SK-N-SH (cell line): ENCODE measurements around the gene HUS1B. TPM values are rescaled to one million over a fixed set of nuclear protein-coding genes. Genes with fewer than 3 reads are reported as not detected.

Source experiments
- CTCF ChIA-PET: fragments of 300-600, 350-600 bp; formaldehyde crosslinking; extraction: SDS; loops from one replicate; lab custom pipeline; 2021; lab: Yijun Ruan, JAX
- POLR2A ChIA-PET: fragments of 350-600 bp; sonication (Branson Sonifier 250); formaldehyde crosslinking; extraction: SDS; loops from one replicate; lab custom pipeline; 2020; ENCODE audit warnings: antibody characterized with exemption, inconsistent platforms; lab: Yijun Ruan, JAX
- DNase-seq: peaks from one replicate; pipeline ENCODE4 v3.0.0; 2012
- H2AFZ ChIP-seq: fragments of 200-600 bp; sonication (generic); 2 replicates; pipeline ENCODE4 v1.8.1; 2016; ENCODE audit warnings: antibody characterized with exemption, mild to moderate bottlenecking, low read depth
- H3F3A ChIP-seq: fragments of 200-600 bp; sonication (generic); replicated peaks from 2 replicates; pipeline ENCODE3; 2016; ENCODE audit warnings: antibody characterized with exemption, mild to moderate bottlenecking; ENCODE audit not compliant: insufficient read depth
- H3K27ac ChIP-seq, 2 experiments: fragments of 200-500 bp in 1 of 2; fragments of 200-600 bp in 1 of 2; sonication (Bioruptor generic) in 1 of 2; sonication (generic), shearing (Covaris generic) in 1 of 2; 2 replicates each; pipeline versions ENCODE4 v1.5.1 to v1.6.1; 2014 to 2016; ENCODE audit warnings: low read depth in 2 of 2, inconsistent platforms in 1 of 2, low read length in 1 of 2, mild to moderate bottlenecking in 1 of 2, mixed read lengths in 1 of 2
- H3K27me3 ChIP-seq: fragments of 200-600 bp; sonication (generic), shearing (Covaris generic); 2 replicates; pipeline ENCODE4 v1.6.1; 2016; ENCODE audit warnings: mixed run types; ENCODE audit not compliant: insufficient read depth
- H3K36me3 ChIP-seq, 2 experiments: fragments of 200-500 bp in 1 of 2; fragments of 200-600 bp in 1 of 2; sonication (Bioruptor generic) in 1 of 2; sonication (generic) in 1 of 2; replicated peaks in 1 of 2; 2 replicates each; pipeline versions ENCODE3 to v1.5.1; 2014 to 2016; ENCODE audit warnings: low read length in 1 of 2, mild to moderate bottlenecking in 1 of 2; ENCODE audit not compliant: insufficient read depth in 2 of 2, control insufficient read depth in 1 of 2
- H3K4me1 ChIP-seq, 2 experiments: fragments of 200-500 bp in 1 of 2; fragments of 200-600 bp in 1 of 2; sonication (Bioruptor generic) in 1 of 2; sonication (generic), shearing (Covaris generic) in 1 of 2; 2 replicates each; pipeline versions ENCODE4 v1.5.1 to v1.6.1; 2014 to 2016; ENCODE audit warnings: low read depth in 1 of 2, low read length in 1 of 2, mixed run types in 1 of 2; ENCODE audit not compliant: insufficient read depth in 2 of 2, control insufficient read depth in 1 of 2
- H3K4me2 ChIP-seq: fragments of 200-600 bp; sonication (generic), shearing (Covaris generic); 2 replicates; pipeline ENCODE4 v1.6.1; 2017; ENCODE audit warnings: mixed run types
- H3K4me3 ChIP-seq, 2 experiments: fragments of 200-500 bp in 1 of 2; fragments of 200-600 bp in 1 of 2; sonication (Bioruptor generic) in 1 of 2; sonication (generic), shearing (Covaris generic) in 1 of 2; 2 replicates each; pipeline versions ENCODE4 v1.5.1 to v1.8.1; 2014 to 2016; ENCODE audit warnings: low read depth in 2 of 2, inconsistent platforms in 1 of 2, low read length in 1 of 2, mild to moderate bottlenecking in 1 of 2, mixed read lengths in 1 of 2, moderate library complexity in 1 of 2
- H3K79me2 ChIP-seq: fragments of 200-600 bp; sonication (generic); 2 replicates; pipeline ENCODE4 v1.8.1; 2017; ENCODE audit warnings: mild to moderate bottlenecking; ENCODE audit not compliant: insufficient read depth
- H3K9ac ChIP-seq: fragments of 200-600 bp; sonication (generic); 2 replicates; pipeline ENCODE4 v1.6.1; 2017; ENCODE audit warnings: mixed run types
- H3K9me2 ChIP-seq: fragments of 200-600 bp; sonication (generic); 2 replicates; pipeline ENCODE4 v1.6.1; 2017; ENCODE audit warnings: mixed run types
- H3K9me3 ChIP-seq: fragments of 200-600 bp; sonication (generic); 2 replicates; pipeline ENCODE4 v1.6.1; 2017; ENCODE audit warnings: mixed run types, mild to moderate bottlenecking, moderate library complexity
- H4K20me1 ChIP-seq: fragments of 200-600 bp; sonication (generic); 2 replicates; pipeline ENCODE4 v1.6.1; 2017; ENCODE audit warnings: mild to moderate bottlenecking, mixed run types; ENCODE audit not compliant: insufficient read depth
- CHD2 ChIP-seq: fragments of 150-350 bp; IDR thresholded peaks from 2 replicates; pipeline ENCODE4 v1.6.1; 2018; ENCODE audit warnings: low read length; ENCODE audit not compliant: partially characterized antibody
- EP300 ChIP-seq, 2 experiments: IDR thresholded peaks; 2 replicates each; pipeline versions ENCODE4 v1.4.0 to v1.6.1; 2012; ENCODE audit warnings: borderline replicate concordance in 1 of 2, low read depth in 1 of 2, low read length in 1 of 2
- EZH2phosphoT487 ChIP-seq: fragments of 200-600 bp; sonication (generic); IDR thresholded peaks from 2 replicates; pipeline ENCODE4 v1.6.1; 2017; ENCODE audit warnings: low read depth, mixed run types, mild to moderate bottlenecking, antibody characterized with exemption, moderate library complexity, borderline replicate concordance
- FOSL2 ChIP-seq: IDR thresholded peaks from 2 replicates; pipeline ENCODE4 v1.4.0; 2012; ENCODE audit warnings: low read depth, mild to moderate bottlenecking, moderate library complexity, borderline replicate concordance
- FOXM1 ChIP-seq: IDR thresholded peaks from 2 replicates; pipeline ENCODE4 v1.4.0; 2012; ENCODE audit warnings: low read depth, mild to moderate bottlenecking
- GATA2 ChIP-seq: sonication (generic); formaldehyde crosslinking; IDR thresholded peaks from 2 replicates; pipeline ENCODE4 v1.5.0; 2020; ENCODE audit warnings: mild to moderate bottlenecking, missing genetic modification reagents
- JUND ChIP-seq: IDR thresholded peaks from 2 replicates; pipeline ENCODE4 v1.4.0; 2012
- MEF2A ChIP-seq: IDR thresholded peaks from 2 replicates; pipeline ENCODE4 v1.4.0; 2012; ENCODE audit warnings: low read depth, borderline replicate concordance
- NFIC ChIP-seq: IDR thresholded peaks from 2 replicates; pipeline ENCODE4 v1.4.0; 2012; ENCODE audit warnings: borderline replicate concordance
- NRF1 ChIP-seq: IDR thresholded peaks from 2 replicates; pipeline ENCODE4 v1.6.1; 2012; ENCODE audit warnings: low read depth, mild to moderate bottlenecking, low read length
- RAD21 ChIP-seq: IDR thresholded peaks from 2 replicates; pipeline ENCODE4 v1.6.1; 2012; ENCODE audit warnings: mild to moderate bottlenecking, low read length
- RCOR1 ChIP-seq: fragments of 150-350 bp; IDR thresholded peaks from 2 replicates; pipeline ENCODE4 v1.6.1; 2017; ENCODE audit warnings: antibody characterized with exemption, low read length
- RXRA ChIP-seq: IDR thresholded peaks from 2 replicates; pipeline ENCODE4 v1.4.0; 2012; ENCODE audit warnings: low read depth, mild to moderate bottlenecking, borderline replicate concordance
- SIN3A ChIP-seq: IDR thresholded peaks from 2 replicates; pipeline ENCODE4 v1.6.1; 2012; ENCODE audit warnings: low read depth, mild to moderate bottlenecking, low read length, moderate library complexity, borderline replicate concordance
- TAF1 ChIP-seq: IDR thresholded peaks from 2 replicates; pipeline ENCODE4 v1.6.1; 2012; ENCODE audit warnings: low read depth, mild to moderate bottlenecking, low read length, moderate library complexity, borderline replicate concordance
- TEAD4 ChIP-seq: IDR thresholded peaks from 2 replicates; pipeline ENCODE4 v1.4.0; 2012; ENCODE audit warnings: mild to moderate bottlenecking, borderline replicate concordance; ENCODE audit not compliant: insufficient read depth
- WGBS: methylation state at CpG from one replicate; pipeline ENCODE4 v1.1.6; 2017; ENCODE audit warnings: low lambda C conversion rate; 5-methylcytosine and 5-hydroxymethylcytosine counted together
- polyA plus RNA-seq, 3 experiments: library from polyadenylated mRNA; depleted of rRNA; stranded (reverse); fragments of >200 nt; gene quantifications; 2 replicates each; pipeline ENCODE4 v1.2.3, GENCODE V29; 2012
- TF ChIP-seq, protein P1 (sequence below): fragments of 200-600 bp; sonication (generic); IDR thresholded peaks from 2 replicates; pipeline ENCODE4 v1.6.1; 2017; ENCODE audit warnings: antibody characterized with exemption, mild to moderate bottlenecking, moderate library complexity
- TF ChIP-seq, protein P2 (sequence below): fragments of 150-350 bp; IDR thresholded peaks from 2 replicates; pipeline ENCODE4 v1.6.1; 2017; ENCODE audit warnings: antibody characterized with exemption, low read length, low read depth, borderline replicate concordance
- TF ChIP-seq, protein P3 (sequence below): IDR thresholded peaks from 2 replicates; pipeline ENCODE4 v1.4.0; 2012; ENCODE audit warnings: low read depth
- TF ChIP-seq, protein P4 (sequence below): IDR thresholded peaks from 2 replicates; pipeline ENCODE4; 2012

Gene HUS1B
- polyA plus RNA-seq, 1 of the 3 experiments (the other 2 are of a cell fraction), result 0.30 TPM

DNA sequence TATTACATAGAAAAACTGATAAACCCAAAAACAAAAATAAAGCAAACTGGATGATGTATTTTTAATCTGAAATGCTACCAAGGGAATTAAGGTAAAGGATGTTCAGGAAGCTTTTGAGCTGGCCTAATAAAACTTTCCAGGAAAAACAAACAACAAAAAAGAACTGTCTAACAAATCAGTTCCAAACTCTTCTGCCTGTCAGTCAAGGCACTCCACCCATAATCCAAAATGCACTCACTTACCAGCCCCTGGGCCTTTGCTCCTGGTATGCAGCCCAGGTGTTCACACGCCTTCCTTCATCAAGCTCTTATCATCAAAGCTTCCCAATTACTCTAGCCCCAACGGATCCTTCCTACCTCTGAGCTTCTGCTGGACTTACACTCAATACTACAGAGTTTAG, 32.3 kb upstream of the HUS1B start:
- Histone ChIP-seq H3K9ac (no peak overlapping the region), H3K9me3 (no peaks in the 10 kb centered on the region), H4K20me1 (peaks cover 22% of the 10 kb centered on the region), H3K4me1 (peaks cover 6 to 9% of the 10 kb centered on the region in 2 experiments; a peak in 3 of 4 replicates), H3K9me2 (no peaks in the 10 kb centered on the region), H3K27me3 (no peaks in the 10 kb centered on the region), H3K36me3 (peaks cover 3 to 11% of the 10 kb centered on the region in 2 experiments), H3F3A (no peaks in the 10 kb centered on the region), H3K4me2 (no peak overlapping the region), H3K27ac (no peak overlapping the region), H3K4me3 (no peak overlapping the region), H3K79me2 (peaks cover 55% of the 10 kb centered on the region), H2AFZ (no peak overlapping the region)
- POLR2A ChIA-PET, result no interaction called here
- CTCF ChIA-PET, result interaction anchor here (2.5 kb wide), 1 partner anchor 33 kb away, joined by 12 read pairs; no protein-coding TSS in a partner anchor
- WGBS, result 50% methylated on average over 2 of the region's 2 CpGs
- TF ChIP-seq TEAD4 (no peak), JUND (no peak), CHD2 (no peak), SIN3A (no peak), RXRA (no peak), TAF1 (no peak), FOSL2 (no peak), RAD21 (no peak), FOXM1 (no peak), NFIC (no peak), EZH2phosphoT487 (no peak), EP300 (IDR thresholded peaks at IDR 0.05; ENCODE audit: borderline replicate concordance in 1 of 2, low read depth in 1 of 2, low read length in 1 of 2) (no peak), GATA2 (CRISPR knock-in tag) (no peak), NRF1 (no peak), MEF2A (no peak), RCOR1 (no peak)
- TF ChIP-seq, protein P1, sequence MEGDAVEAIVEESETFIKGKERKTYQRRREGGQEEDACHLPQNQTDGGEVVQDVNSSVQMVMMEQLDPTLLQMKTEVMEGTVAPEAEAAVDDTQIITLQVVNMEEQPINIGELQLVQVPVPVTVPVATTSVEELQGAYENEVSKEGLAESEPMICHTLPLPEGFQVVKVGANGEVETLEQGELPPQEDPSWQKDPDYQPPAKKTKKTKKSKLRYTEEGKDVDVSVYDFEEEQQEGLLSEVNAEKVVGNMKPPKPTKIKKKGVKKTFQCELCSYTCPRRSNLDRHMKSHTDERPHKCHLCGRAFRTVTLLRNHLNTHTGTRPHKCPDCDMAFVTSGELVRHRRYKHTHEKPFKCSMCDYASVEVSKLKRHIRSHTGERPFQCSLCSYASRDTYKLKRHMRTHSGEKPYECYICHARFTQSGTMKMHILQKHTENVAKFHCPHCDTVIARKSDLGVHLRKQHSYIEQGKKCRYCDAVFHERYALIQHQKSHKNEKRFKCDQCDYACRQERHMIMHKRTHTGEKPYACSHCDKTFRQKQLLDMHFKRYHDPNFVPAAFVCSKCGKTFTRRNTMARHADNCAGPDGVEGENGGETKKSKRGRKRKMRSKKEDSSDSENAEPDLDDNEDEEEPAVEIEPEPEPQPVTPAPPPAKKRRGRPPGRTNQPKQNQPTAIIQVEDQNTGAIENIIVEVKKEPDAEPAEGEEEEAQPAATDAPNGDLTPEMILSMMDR, result no peak
- TF ChIP-seq, protein P2, sequence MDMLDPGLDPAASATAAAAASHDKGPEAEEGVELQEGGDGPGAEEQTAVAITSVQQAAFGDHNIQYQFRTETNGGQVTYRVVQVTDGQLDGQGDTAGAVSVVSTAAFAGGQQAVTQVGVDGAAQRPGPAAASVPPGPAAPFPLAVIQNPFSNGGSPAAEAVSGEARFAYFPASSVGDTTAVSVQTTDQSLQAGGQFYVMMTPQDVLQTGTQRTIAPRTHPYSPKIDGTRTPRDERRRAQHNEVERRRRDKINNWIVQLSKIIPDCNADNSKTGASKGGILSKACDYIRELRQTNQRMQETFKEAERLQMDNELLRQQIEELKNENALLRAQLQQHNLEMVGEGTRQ, result no peak
- TF ChIP-seq, protein P3, sequence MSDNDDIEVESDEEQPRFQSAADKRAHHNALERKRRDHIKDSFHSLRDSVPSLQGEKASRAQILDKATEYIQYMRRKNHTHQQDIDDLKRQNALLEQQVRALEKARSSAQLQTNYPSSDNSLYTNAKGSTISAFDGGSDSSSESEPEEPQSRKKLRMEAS, result no peak
- TF ChIP-seq, protein P4, sequence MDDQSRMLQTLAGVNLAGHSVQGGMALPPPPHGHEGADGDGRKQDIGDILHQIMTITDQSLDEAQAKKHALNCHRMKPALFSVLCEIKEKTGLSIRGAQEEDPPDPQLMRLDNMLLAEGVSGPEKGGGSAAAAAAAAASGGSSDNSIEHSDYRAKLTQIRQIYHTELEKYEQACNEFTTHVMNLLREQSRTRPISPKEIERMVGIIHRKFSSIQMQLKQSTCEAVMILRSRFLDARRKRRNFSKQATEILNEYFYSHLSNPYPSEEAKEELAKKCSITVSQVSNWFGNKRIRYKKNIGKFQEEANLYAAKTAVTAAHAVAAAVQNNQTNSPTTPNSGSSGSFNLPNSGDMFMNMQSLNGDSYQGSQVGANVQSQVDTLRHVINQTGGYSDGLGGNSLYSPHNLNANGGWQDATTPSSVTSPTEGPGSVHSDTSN, result no peak
- no peak for DNase-seq
